Left ventricle myocardium inferior (tissue), 1 donor: ENCODE measurements around the gene FOXN3. TPM values are rescaled to one million over a fixed set of nuclear protein-coding genes. Genes with fewer than 3 reads are reported as not detected.

Experiments used
- DNase-seq: peaks from one replicate; pipeline ENCODE4 v3.0.0-alpha.2; 2020
- H3K27ac ChIP-seq: fragments of 200-600 bp; replicated peaks from 2 replicates; pipeline ENCODE4 v1.8.0; 2021
- H3K27me3 ChIP-seq: fragments of 200-600 bp; 2 replicates; pipeline ENCODE4 v1.8.0; 2021; ENCODE audit warnings: low read depth
- H3K36me3 ChIP-seq: fragments of 200-600 bp; 2 replicates; pipeline ENCODE4 v1.8.0; 2021
- H3K4me1 ChIP-seq: fragments of 200-600 bp; 2 replicates; pipeline ENCODE4 v1.8.0; 2021
- H3K4me3 ChIP-seq: fragments of 200-600 bp; 2 replicates; pipeline ENCODE4 v1.8.0; 2021; ENCODE audit warnings: mild to moderate bottlenecking, moderate library complexity
- H3K9me3 ChIP-seq: fragments of 200-600 bp; replicated peaks from 2 replicates; pipeline ENCODE4 v1.8.0; 2021
- CTCF ChIP-seq: fragments of 200-600 bp; IDR thresholded peaks from 2 replicates; pipeline ENCODE4 v1.8.0; 2021; ENCODE audit warnings: antibody characterized with exemption, mild to moderate bottlenecking, borderline replicate concordance
- intact Hi-C: fragments of 100-400 bp; cut with micrococcal nuclease; formaldehyde crosslinking; loops from one replicate; pipeline ENCODE4 v1.11.0; 2022
- total RNA-seq: library from RNA; stranded (reverse); fragmentation: NEBNext Ultra II Directional; extraction: Animal tissue kit (Norgen Biotek cat#: 25700); gene quantifications from one replicate; pipeline ENCODE4 v1.2.1, GENCODE V29; 2021
- donor health status: DM: no; HTN: yes; CAD: no; lungs with severe emphysema.

Gene FOXN3
- total RNA-seq, 1 donor from 2014 or later = 120 TPM

GRCh38 chr14:89366864-89367778 lies 49.9 kb downstream of the FOXN3 start:
- intact Hi-C loops = no loop called here

GRCh38 chr14:89365061-89365801 lies 51.8 kb downstream of the FOXN3 start:
- H3K27me3 ChIP-seq = no peaks in the 10 kb centered on the region
- H3K27ac ChIP-seq = peak overlapping the region; percentile 39
- no peak for TF ChIP-seq CTCF
- H3K36me3 ChIP-seq = no peaks in the 10 kb centered on the region
- DNase-seq = no peak
- intact Hi-C loops = no loop called here
- peaks cover 78% of the 10 kb centered on the region for H3K4me1 ChIP-seq
- no peaks in the 10 kb centered on the region for H3K9me3 ChIP-seq
- no peak overlapping the region for H3K4me3 ChIP-seq

More at GRCh38 chr14:89366864-89367778, 49.9 kb downstream of the FOXN3 start:
- no peak for DNase-seq
- Histone ChIP-seq H3K27ac (peak overlapping the region; percentile 54), H3K4me3 (peak overlapping the region; percentile 37), H3K9me3 (no peaks in the 10 kb centered on the region), H3K4me1 (peaks cover 93% of the 10 kb centered on the region), H3K36me3 (no peaks in the 10 kb centered on the region), H3K27me3 (no peaks in the 10 kb centered on the region)
- no peak for TF ChIP-seq CTCF

GRCh38 chr14:89364316-89364715 lies 52.7 kb downstream of the FOXN3 start:
- no peak overlapping the region for H3K4me3 ChIP-seq
- peaks cover 79% of the 10 kb centered on the region for H3K4me1 ChIP-seq
- no peaks in the 10 kb centered on the region for H3K36me3 ChIP-seq
- H3K27me3 ChIP-seq = no peaks in the 10 kb centered on the region
- TF ChIP-seq CTCF = no peak
- H3K27ac ChIP-seq = peak overlapping the region; percentile 39
- no peaks in the 10 kb centered on the region for H3K9me3 ChIP-seq
- DNase-seq = no peak
- intact Hi-C loops = no loop called here

GRCh38 chr14:89360277-89360676 lies 56.8 kb downstream of the FOXN3 start:
- H3K4me3 ChIP-seq = no peak overlapping the region
- DNase-seq = no peak
- peaks cover 41% of the 10 kb centered on the region for H3K4me1 ChIP-seq
- H3K9me3 ChIP-seq = no peaks in the 10 kb centered on the region
- no peak for TF ChIP-seq CTCF
- H3K27me3 ChIP-seq = no peaks in the 10 kb centered on the region
- intact Hi-C loops = no loop called here
- no peaks in the 10 kb centered on the region for H3K36me3 ChIP-seq
- H3K27ac ChIP-seq = no peak overlapping the region

GRCh38 chr14:89359477-89360222 lies 57.4 kb downstream of the FOXN3 start:
- Histone ChIP-seq H3K9me3 (no peaks in the 10 kb centered on the region), H3K27me3 (no peaks in the 10 kb centered on the region), H3K4me1 (peaks cover 35% of the 10 kb centered on the region), H3K27ac (peak overlapping the region; percentile 59), H3K4me3 (no peak overlapping the region), H3K36me3 (no peaks in the 10 kb centered on the region)
- DNase-seq = no peak
- intact Hi-C loops = no loop called here
- no peak for TF ChIP-seq CTCF
